ENCODE measurements around the gene TSPAN6.

The TSPAN6 gene

GRCh38 chrX:100636321-100636991 lies at the start of gene TSPAN6:
Gene TSPAN6, minus strand, starts transcription at chrX:100636806. Its CDS starts 112 bp downstream, at chrX:100636694.
- peak; percentile 64 for DNase-seq (ENCODE audit: low read depth, low spot score)

GRCh38 chrX:100685997-100686305 lies 49.3 kb upstream of the TSPAN6 start:
- no peak for DNase-seq (ENCODE audit: low read depth, low spot score)

GRCh38 chrX:100685284-100685996 lies 48.8 kb upstream of the TSPAN6 start:
- DNase-seq (ENCODE audit: low read depth, low spot score), result peak; percentile 53

DNA sequence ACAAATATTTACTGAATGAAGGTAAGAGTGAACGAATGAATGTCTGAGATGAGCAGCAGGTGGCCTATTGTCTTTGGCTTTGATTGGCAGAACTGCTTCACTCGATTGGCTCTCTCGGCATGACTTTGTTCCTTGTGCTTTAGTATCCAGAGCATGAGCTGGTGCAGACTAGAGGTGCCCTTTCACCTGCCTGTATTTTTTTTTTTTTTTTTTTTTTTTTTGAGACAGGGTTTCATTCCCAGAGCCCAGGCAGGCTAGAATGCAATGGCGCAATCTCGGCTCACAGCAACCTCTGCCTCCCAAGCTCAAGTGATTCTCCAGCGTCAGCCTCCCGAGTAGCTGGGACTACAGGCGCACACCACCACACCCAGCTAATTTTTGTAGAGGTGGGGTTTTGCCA lies 46.3 kb upstream of the TSPAN6 start:
- DNase-seq (ENCODE audit: low read depth, low spot score), result no peak

DNA sequence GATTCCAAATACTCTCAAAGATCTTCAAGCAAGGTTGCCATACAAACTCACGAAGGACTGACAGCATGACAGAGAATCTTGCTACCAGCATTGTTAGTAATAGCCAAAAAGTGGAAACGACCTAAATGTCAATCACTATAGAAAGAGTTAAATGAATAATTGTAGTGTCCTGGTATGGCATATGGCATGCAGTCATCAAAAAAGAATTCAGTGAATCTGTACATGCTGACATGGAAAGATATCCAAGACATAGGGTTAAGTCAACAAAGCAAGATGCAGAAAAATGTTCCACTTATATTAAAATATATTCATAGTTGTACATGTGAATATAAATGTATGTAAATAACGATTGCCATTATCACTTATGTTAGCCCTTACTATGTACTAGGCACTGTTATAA lies 45.0 kb upstream of the TSPAN6 start:
- DNase-seq (ENCODE audit: low read depth, low spot score), result no peak

DNA sequence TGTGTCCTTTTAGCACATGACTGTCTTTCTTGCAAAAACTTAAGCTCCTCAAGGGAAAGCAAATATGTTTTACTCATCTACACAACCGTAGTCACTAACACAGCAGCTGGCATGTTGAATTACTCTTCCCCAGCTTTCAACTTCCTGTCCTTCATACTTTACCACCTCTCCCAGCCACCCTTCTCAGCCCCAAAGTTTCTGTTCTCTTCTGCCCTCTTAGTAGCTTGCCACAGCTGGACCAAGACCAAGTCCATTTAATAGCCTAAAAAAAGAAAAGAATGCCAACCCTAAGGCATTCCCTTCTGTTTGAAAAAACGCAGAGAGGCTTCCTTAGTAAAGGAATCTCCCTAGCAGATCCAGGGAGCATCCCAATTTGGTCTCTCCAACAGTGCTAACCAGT lies 44.1 kb upstream of the TSPAN6 start:
- DNase-seq (ENCODE audit: low read depth, low spot score), result no peak

DNA sequence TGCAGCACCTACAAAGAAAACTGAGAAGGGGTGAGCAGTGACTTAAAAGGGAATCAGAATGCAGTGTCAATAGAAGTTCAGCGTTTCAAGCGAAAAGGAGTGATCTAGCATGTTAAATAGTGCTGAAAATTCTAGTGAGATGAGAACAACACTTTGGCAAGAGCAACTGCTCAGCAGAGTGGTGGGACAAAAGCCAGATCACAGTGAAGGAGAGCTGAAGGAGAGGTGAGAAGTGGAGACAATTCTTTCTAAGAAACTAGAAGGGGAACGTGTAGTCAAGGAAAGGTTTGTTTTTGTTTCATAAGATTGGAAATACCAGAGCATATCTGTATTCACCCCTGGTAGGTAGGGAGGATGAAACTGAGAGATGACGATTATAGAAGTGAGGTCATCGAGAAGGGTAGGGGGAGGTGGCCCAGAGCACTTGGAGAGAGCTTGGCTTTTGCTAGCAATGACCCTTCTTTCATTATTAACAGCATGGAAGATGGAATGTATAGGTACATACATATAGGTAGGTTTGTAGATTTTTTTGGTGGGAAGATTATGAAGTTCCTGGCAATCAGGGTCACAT lies 41.1 kb upstream of the TSPAN6 start:
- DNase-seq (ENCODE audit: low read depth, low spot score), result no peak

DNA sequence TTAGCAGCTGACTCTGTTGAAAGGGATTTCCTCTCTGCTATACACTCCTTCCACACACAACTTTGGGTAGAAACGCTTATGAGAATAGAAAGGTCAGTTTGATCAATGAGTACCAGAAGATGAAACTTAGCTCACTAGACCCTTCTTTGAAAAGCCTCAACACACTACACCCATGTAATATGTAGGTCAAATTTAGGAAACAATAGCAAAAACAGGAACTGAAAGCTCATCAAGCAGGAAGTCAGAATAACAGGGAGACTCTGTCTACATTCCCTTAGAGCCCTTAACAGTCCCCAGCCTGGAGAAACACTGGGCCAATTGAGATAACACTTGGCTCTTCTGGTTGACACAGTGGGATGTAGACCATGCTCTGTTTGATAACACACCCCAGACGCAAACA lies 38.1 kb upstream of the TSPAN6 start:
- DNase-seq (ENCODE audit: low read depth, low spot score), result no peak

DNA sequence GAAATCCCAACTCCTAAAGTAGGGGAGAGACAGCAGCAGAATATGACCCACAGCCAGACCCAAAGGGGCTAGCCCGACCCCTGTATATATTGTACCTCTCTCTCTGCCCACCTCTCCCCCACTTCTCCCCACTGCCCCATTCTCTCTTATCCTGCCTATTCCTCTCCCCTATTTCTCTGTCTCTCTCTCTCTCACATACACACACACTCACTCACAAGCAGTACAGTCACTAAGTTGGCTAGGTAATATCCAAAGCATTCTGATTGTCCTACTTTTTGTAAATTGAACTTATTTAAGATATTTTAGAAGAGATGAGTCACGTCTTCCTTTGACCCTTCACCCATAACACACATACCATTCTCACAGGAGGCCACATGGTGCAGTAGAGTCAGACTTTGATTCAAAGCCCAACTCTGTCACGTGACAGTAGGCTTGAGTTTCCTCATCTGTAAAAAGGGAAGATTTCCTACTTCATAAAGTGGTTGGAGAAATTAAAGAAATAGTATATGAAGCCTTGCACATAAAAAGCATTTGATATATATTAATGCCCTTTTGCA lies 36.9 kb upstream of the TSPAN6 start:
- DNase-seq (ENCODE audit: low read depth, low spot score), result peak; percentile 33

GRCh38 chrX:100672966-100673365 lies 36.4 kb upstream of the TSPAN6 start:
- DNase-seq (ENCODE audit: low read depth, low spot score), result no peak

- no peak for DNase-seq (ENCODE audit: low read depth, low spot score)
Measured at GRCh38 chrX:100663642-100664041, 27.0 kb upstream of the TSPAN6 start.

DNA sequence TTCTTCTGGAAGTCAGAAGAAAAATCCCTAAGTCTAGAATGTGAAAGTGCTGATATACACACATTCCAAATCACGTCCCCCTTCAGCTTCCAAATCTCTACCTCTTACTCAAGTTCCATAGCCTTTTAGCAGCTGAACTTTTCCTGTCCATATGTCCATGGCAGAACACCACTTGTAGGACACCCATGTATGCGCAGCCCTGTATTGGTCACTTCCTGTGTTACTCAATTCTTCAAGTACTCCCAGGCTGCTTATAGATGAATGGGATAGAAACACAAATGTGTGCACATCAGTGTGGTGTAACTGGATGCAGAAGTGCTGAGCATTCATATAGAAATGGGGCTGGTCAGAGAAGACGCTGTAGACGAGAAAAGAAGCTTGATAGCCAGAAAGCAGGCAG lies 26.2 kb upstream of the TSPAN6 start:
- no peak for DNase-seq (ENCODE audit: low read depth, low spot score)

DNA sequence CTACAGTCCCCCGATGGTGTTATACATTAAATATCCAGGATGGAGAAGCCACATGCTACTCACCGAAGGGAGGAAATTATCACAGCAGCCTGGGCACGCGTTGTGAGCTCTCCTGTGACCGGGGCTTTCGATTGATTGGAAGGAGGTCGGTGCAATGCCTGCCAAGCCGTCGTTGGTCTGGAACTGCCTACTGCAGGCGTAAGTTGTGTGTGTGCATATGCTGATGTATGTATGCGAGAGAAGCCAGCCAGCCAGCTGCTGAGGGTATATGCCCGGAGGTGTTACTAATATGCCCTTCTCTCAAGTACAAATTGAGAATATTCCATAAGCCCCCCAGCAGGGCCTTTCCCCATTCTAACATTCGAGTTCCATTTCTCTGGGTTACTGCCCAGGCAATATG lies 25.6 kb upstream of the TSPAN6 start:
- no peak for DNase-seq (ENCODE audit: low read depth, low spot score)

GRCh38 chrX:100659431-100660137 lies 23.0 kb upstream of the TSPAN6 start:
- no peak for DNase-seq (ENCODE audit: low read depth, low spot score)

DNA sequence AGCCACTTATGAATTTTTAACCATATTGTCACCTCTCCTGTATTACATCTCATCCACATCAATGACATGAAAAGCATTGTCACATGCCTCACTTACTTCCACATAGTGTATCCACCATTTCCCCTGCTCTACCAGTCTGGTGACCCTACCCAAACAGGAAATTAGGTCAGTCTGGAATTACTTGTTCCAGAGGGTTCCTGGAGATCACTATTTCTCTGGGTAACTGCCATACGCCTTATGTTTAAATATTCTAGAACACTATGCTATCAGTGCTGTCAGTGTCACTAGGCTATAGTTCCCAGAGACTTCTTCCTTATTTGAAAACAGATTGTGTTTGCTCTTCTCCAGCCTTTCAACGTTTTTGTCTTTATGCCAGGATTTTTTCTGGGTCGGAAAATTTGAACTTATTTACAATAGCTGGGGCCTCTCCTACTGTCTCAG lies 22.4 kb upstream of the TSPAN6 start:
- DNase-seq (ENCODE audit: low read depth, low spot score), result no peak

DNA sequence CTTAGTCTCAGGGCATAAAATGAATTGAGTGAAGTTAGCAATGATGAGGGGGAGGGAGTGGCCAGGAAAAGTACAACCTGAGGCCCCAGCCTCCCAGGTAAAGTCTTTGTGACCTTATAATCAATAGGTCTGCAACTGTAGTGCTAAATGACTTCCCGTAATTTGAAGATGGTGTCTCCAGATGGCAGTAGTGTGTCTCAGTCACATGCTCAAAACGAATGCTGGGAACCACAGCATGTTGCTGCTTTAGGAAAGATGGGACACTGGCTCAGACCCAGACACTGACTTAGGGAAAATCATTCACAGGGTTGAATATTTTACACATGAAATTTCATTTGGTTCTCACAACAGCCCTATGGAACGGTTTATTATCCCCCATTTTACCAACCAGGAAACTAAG lies 17.7 kb upstream of the TSPAN6 start:
- no peak for DNase-seq (ENCODE audit: low read depth, low spot score)

- DNase-seq (ENCODE audit: low read depth, low spot score), result no peak
Measured at GRCh38 chrX:100652266-100652665, 15.7 kb upstream of the TSPAN6 start.

GRCh38 chrX:100650841-100651240 lies 14.2 kb upstream of the TSPAN6 start:
- DNase-seq (ENCODE audit: low read depth, low spot score), result no peak

- DNase-seq (ENCODE audit: low read depth, low spot score), result peak; percentile 66
Measured at GRCh38 chrX:100649550-100650356, 13.1 kb upstream of the TSPAN6 start.

- DNase-seq (ENCODE audit: low read depth, low spot score), result peak; percentile 85
Measured at GRCh38 chrX:100648458-100649417, 12.1 kb upstream of the TSPAN6 start.

Measured in smooth muscle cell of the brain vasculature (primary cell).